Epithelial cell of esophagus (primary cell): ENCODE measurements around the gene TBC1D17.

ENCODE experiments used
- DNase-seq: peaks from one replicate; pipeline ENCODE4 v3.0.0; 2010; ENCODE audit warnings: low read depth
- H3K4me3 ChIP-seq: 2 replicates; pipeline ENCODE4 v1.5.1; 2011; ENCODE audit warnings: mild to moderate bottlenecking, low read length, control low read depth
- TF ChIP-seq, protein P1 (sequence below): IDR thresholded peaks from 2 replicates; pipeline ENCODE4 v1.5.1; 2011; ENCODE audit warnings: low read depth, mild to moderate bottlenecking, low read length, control low read depth, inconsistent platforms; ENCODE audit not compliant: insufficient read depth; ENCODE audit errors: missing control alignments

TBC1D17 gene

DNA sequence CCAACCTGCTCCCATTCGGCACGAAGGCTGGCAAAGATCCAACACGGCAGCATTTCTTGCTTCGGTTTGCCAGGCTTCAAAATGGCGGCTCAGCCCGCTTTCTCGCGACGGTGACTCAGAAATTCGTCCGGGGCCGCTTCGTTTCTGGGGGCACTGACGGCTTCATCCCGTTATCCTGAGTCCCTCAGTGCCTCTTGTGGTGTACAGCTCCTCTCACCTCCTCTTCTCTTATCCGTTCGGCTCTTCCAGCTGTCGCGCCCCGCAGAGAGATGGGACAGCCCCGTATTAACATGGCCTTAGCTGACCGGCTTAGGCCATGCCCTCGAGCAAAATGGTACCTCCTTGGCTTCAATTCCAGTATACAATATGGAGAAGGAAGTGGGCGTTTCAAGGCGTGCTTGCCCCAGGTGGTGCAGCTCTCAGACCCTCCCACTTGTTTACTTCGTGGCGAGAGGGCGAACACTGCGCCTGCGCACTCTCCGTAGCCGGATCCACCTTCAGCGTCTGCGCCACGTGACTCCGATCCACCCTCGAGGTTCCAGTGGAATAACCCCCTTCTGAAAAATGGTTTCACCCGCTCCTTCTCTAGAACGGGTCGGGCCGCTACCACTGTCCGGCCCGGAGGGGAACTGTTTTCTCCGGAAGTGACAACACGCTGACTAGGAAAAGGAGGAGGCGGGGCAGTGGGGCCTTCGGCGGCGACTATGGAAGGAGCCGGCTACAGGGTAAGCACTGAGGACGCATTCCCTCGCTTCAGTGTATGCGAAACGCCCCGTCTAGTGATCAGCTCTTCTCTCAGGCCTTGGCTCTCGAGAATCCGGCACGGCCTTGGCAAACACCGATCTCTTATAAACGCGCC lies at the start of gene TBC1D17, which contains the start of gene AKT1S1:
Gene TBC1D17 (plus strand): TSS at position 683 of the 859 bp plus-strand sequence. CDS start 22 bp downstream, at position 705.
Gene AKT1S1 (minus strand): TSS at position 336 of the 859 bp plus-strand sequence. CDS start 4,060 bp downstream, outside the sequence.
- TF ChIP-seq, protein P1, sequence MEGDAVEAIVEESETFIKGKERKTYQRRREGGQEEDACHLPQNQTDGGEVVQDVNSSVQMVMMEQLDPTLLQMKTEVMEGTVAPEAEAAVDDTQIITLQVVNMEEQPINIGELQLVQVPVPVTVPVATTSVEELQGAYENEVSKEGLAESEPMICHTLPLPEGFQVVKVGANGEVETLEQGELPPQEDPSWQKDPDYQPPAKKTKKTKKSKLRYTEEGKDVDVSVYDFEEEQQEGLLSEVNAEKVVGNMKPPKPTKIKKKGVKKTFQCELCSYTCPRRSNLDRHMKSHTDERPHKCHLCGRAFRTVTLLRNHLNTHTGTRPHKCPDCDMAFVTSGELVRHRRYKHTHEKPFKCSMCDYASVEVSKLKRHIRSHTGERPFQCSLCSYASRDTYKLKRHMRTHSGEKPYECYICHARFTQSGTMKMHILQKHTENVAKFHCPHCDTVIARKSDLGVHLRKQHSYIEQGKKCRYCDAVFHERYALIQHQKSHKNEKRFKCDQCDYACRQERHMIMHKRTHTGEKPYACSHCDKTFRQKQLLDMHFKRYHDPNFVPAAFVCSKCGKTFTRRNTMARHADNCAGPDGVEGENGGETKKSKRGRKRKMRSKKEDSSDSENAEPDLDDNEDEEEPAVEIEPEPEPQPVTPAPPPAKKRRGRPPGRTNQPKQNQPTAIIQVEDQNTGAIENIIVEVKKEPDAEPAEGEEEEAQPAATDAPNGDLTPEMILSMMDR = no peak
- peak within 1 kb of the TSS; percentile 99 for H3K4me3 ChIP-seq
- peak; percentile 100 for DNase-seq

DNA sequence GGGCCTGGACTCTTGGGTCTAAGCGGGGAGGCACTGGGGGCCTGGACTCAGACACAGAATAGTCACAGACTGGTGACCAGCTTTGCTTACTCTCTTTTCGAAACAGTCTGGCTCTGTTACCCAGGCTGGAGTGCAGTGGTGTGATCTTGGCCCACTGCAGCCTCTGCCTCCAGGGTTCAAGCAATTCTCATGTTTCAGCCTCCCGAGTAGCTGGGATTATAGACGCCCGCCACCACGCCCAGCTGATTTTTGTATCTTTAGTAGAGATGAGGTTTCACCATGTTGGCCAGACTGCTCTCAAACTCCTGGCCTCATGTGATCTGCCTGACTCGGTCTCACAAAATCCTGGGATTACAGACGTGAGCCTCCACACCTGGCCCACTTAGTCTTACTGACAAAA lies 48.3 kb upstream of the TBC1D17 start:
- TF ChIP-seq, protein P1 = no peak
- no peak for DNase-seq
- H3K4me3 ChIP-seq = no peak overlapping the region

DNA sequence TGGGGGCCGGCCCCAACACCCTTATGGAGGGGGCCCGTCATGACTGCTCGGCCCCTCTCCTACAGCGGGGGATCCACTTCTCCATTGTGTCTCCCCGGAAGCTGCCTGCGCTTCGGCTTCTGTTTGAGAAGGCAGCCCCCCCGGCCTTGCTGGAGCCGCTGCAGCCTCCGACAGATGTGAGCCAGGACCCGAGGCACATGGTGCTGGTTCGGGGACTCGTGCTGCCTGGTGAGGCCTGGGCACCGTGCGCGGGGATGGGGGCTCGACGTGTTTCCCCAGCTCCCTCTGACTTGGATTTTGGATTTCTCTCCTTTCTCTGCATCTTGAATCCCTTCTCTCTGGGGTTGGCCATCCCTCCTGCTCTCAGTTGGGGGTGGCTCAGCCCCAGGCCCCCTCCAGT lies 47.8 kb upstream of the TBC1D17 start:
- no peak for DNase-seq
- no peak overlapping the region for H3K4me3 ChIP-seq
- TF ChIP-seq, protein P1 = no peak

DNA sequence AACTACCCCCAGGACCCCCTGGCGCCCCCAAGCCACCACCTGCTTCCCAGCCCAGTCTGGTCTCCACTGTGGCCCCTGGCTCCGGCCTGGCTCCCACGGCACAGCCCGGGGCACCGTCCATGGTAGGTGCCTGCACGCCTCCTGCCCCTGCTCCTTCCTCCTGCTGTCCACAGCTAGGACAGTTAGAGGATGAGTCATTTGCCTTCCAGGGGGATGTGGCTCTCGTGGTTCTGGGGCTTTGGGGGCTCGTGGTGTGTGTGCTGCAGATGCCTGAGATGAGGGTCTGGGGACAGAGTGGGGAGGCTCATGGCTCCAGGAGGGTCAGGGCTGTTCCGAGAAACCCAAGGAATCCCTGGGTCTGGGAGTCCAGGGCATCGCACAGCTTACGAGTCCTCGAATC lies 46.7 kb upstream of the TBC1D17 start:
- DNase-seq = no peak

DNA sequence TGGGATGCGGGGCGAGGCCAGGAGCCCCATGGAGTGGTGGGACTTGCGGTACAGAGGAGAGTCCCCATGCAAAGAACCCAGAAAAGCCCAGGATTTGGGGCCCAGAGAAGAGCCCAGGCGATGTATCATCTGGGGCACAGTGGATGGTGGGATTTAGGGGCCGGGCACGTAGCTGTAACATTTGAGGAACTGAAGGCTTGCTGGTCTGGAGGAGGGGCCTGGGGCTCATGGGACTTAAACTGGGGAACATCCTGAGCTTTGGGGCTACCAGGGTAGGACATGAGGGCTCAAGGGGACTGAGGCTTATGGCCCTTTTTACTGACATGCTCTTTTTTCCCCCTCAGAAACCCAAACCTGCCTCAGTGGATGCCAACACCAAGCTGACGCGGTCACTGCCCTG lies 45.9 kb upstream of the TBC1D17 start:
- no peak for DNase-seq
- H3K4me3 ChIP-seq = no peak overlapping the region
- TF ChIP-seq, protein P1 = no peak

More for the DNA sequence above, 46.7 kb upstream of the TBC1D17 start:
- H3K4me3 ChIP-seq = no peak overlapping the region
- TF ChIP-seq, protein P1 = no peak

DNA sequence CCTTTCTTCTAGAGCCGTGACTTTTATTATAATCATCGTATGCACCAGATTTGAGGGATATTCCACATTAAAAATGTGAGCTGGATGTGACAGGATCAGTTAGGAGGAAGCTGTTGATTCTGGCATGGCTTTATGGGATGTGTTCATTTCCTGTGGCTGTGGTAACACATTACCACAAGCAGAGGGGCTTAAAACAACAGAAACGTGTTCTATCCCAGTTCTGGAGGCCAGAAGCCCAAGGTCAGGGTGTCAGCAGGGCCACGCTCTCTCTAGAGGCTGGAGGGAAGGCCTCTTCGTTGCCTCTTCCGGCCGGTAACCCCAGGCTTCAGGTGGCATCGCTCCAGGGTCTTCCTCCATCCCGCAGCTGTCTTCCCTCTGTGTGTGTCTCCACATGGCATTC lies 44.9 kb upstream of the TBC1D17 start:
- no peak overlapping the region for H3K4me3 ChIP-seq
- TF ChIP-seq, protein P1 = no peak
- DNase-seq = no peak

DNA sequence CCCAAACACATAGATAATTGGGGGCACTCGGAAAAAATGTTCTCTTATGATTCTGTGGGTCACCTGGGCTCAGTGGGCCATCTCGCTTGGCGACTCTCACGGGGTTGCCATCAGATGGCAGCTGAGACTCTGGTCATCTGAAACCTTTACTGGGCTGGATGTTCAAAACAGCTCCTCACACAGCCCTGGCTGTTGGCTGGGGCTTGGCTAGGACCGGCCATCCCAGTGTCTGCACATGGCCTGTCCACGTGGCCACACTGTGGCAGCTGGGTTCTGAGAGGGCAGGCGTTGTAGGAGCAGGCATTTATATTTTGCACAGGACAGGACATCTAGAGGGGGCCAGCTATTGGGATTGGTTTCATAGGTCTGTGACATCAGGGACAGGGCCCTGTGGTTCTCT lies 43.9 kb upstream of the TBC1D17 start:
- H3K4me3 ChIP-seq = no peak overlapping the region
- DNase-seq = no peak
- TF ChIP-seq, protein P1 = no peak
